Right ventricle myocardium inferior (tissue), 1 donor: Measurements from ENCODE around the gene NLGN4Y. TPM values are rescaled to one million over a fixed set of nuclear protein-coding genes. Genes with fewer than 3 reads are reported as not detected.
"Not testable (repeated sequence)": the region's sequence is repeated elsewhere in the genome, so short reads cannot be mapped to it uniquely, and the experiment has no call there.

Experiments used
- ATAC-seq: fragments of 200-7000 bp; cut with Tn5 transposase; one replicate; pipeline ENCODE4 v1.9.1; 2020; ENCODE audit warnings: mild to moderate bottlenecking, moderate library complexity
- DNase-seq: peaks from one replicate; pipeline ENCODE4 v3.0.0; 2021; ENCODE audit errors: missing footprints
- intact Hi-C: fragments of 100-400 bp; cut with DNase I; formaldehyde crosslinking; loops from one replicate; pipeline ENCODE4 v1.11.0; 2022
- total RNA-seq: library from RNA; stranded (reverse); fragmentation: NEBNext Ultra II Directional; extraction: Animal tissue kit (Norgen Biotek cat#: 25700); gene quantifications from one replicate; pipeline ENCODE4 v1.2.1, GENCODE V29; 2021
- donor health status: DM: no; HTN: yes; CAD: no; lungs with severe emphysema.

The NLGN4Y gene
- total RNA-seq, 1 donor from 2014 or later, result 0.51 TPM

GRCh38 chrY:14824583-14824982 lies 300.3 kb downstream of the NLGN4Y start:
- ATAC-seq, result no peak
- no peak for DNase-seq
- intact Hi-C loops, result no loop called here

- DNase-seq, result no peak
- ATAC-seq, result no peak
- intact Hi-C loops, result no loop called here
Observed at GRCh38 chrY:14825728-14826127, 301.4 kb downstream of the NLGN4Y start.

DNA sequence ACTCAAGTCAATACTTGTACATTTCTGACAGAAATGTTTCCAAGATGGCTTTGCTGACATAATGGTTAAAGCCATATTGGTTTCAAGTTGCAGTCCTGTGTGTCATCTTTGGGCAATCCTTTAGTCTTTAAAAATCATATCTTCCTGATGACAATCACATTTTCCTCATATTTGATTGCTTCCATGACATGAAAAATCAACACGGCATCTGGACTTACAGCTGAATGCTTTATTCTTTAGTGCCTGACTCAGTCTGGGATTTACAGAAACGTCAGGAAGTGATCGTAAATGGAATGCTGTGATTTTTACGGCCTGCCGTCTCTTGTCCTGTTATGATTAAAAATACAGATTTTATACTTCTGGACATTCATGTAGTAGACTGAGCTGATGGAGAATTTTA lies 304.2 kb downstream of the NLGN4Y start:
- ATAC-seq (no peak), DNase-seq (no peak)
- intact Hi-C loops, result no loop called here

DNA sequence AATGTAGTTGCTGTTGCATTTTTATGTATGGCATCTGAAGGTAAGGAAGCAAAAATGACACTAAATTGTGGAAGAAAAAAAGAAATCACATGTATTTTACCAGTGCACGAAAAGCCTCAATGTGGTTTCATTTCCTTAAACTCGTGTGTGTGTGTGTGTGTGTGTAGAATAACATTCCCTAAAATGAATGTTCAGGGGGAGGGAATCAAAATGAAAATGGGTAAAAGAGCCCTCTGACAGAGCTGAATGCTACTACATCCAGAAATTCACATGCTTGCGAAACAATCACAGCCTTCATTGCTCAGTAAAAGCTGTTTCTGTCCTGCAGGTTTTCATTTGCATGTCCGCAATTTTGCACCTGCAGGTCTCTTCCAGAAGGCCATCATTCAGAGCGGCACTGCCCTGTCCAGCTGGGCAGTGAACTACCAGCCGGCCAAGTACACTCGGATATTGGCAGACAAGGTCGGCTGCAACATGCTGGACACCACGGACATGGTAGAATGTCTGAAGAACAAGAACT lies 305.1 kb downstream of the NLGN4Y start:
- intact Hi-C loops, result no loop called here
- DNase-seq (no peak), ATAC-seq (no peak)

GRCh38 chrY:14834103-14835060 lies 310.1 kb downstream of the NLGN4Y start:
- DNase-seq, result no peak
- intact Hi-C loops, result no loop called here
- ATAC-seq, result no peak

DNA sequence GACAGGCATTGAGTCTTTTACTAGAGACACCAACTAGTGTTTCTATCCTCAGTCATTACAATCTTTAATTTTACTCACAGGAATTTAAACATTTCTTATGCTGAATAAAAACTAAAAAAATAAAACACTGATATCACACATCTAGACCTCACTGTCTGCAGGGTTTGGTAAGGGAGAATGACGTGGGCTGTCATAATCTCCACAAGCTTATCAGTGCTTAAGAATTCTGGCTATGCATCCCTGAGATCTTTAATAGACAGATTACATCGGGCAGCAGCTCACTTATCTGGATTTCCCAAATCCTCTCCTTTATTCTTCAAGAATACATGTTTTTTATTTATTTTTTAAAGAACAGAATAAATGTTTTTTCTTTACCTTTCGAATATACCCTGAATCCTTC lies 313.1 kb downstream of the NLGN4Y start:
- intact Hi-C loops, result no loop called here
- DNase-seq (no peak), ATAC-seq (no peak)

- intact Hi-C loops, result no loop called here
- ATAC-seq, result no peak
- no peak for DNase-seq
Observed at GRCh38 chrY:14850734-14851133, 326.4 kb downstream of the NLGN4Y start.

GRCh38 chrY:14860448-14860847 lies 336.1 kb downstream of the NLGN4Y start:
- intact Hi-C loops, result no loop called here
- DNase-seq, result no peak
- ATAC-seq, result no peak

DNA sequence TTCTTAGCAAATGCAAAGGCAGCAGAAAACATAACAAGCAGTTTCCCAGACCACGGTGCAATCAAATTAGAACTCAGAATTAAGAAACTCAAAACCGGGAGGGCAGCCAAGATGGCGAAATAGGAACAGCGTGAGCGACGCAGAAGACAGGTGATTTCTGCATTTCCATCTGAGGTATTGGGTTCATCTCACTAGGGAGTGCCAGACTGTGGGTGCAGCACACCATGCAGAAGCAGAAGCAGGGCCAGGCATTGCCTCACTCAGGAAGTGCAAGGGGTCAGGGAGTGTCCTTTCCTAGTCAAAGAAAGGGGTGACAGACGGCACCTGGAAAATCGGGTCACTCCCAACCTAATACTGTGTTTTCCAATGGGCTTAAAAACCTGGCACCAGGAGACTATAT lies 336.7 kb downstream of the NLGN4Y start:
- intact Hi-C loops, ATAC-seq, DNase-seq: not testable (repeated sequence)

GRCh38 chrY:14871971-14872370 lies 347.6 kb downstream of the NLGN4Y start:
- ATAC-seq, result no peak

More at GRCh38 chrY:14871971-14872370, 347.6 kb downstream of the NLGN4Y start:
- no peak for DNase-seq
- intact Hi-C loops, result no loop called here
